DMS153 treated with DMSO at 0.1 percent for 48 hours (cell line): ENCODE results near the gene MED25.
A peak's percentile ranks its signal among the peaks of the same experiment; 100 is the strongest.

Experiments
- DNase-seq: peaks from one replicate; lab custom pipeline; 2025; ENCODE audit not compliant: unreplicated experiment; lab: John Stamatoyannopoulos, UW

Gene MED25

DNA sequence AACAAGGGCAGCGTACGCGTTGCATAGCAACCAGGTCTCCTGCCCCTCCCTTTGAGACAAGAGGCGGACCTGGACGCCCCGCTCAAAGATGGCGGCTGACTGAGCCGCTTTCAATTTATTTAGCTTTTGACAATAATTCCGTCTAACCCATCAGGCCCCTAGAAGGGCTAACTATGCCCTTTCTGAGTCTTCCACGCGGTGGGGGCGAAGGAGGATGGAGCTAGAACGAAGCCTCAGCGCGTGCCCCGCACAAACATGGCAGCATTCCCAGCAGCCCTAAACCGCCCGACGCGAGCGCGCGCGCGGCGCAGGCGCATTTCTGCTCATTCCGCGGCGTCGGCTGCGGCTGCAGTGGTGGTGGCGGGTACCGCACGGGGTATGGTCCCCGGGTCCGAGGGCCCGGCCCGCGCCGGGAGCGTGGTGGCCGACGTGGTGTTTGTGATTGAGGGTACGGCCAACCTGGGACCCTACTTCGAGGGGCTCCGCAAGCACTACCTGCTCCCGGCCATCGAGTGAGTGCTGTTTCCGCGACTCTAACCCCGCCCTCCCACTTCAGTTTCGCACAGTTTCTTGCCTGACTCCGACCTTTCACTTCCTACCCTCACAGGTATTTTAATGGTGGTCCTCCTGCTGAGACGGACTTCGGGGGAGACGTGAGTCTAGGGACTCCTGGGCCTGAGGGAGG, at the start of gene MED25:
MED25 (plus strand) TSS at position 326 of the 685 bp plus-strand sequence; CDS start at position 379, 53 bp downstream.
- peak; percentile 77 for DNase-seq

DNA sequence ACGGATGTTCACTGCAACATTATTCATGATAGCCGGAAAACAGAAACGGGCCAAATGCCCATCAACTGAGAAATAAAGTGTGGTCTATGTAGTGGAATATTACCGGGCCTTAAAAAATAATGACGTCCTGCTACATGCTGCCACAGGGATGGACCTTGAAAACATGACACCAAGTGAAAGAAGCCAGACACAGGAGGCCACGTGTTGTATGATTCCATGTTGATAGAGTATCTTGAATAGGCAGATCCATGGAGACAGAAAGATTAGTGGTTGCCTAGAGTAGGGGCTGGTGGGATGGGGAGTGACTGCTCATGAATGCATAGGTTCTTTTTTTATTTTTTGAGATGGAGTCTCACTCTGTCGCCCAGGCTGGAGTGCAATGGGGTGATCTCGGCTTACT, 47.6 kb upstream of the MED25 start:
- no peak for DNase-seq

DNA sequence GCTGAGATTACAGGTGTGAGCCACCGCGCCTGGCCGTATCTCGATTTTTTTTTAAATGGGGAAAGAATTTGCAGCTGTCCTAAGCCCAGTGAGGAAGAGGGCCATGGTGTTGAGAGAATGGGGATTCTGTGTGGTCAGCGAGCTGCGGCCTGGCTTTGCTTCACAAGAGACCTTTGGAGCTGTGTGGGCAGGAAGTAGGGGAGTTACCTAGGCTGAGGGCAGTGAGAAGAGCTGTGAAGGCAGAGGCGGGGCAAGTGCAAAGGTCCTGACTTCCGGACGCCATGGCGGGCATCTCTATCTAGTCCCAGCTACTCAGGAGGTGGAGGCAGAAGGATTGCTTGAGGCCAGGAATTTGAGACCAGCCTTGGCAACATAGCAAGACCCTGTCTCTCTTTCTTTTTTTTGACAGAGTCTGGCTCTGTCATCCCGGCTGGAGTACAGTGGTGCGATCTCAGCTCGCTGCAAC, 46.4 kb upstream of the MED25 start:
- DNase-seq, result no peak

DNA sequence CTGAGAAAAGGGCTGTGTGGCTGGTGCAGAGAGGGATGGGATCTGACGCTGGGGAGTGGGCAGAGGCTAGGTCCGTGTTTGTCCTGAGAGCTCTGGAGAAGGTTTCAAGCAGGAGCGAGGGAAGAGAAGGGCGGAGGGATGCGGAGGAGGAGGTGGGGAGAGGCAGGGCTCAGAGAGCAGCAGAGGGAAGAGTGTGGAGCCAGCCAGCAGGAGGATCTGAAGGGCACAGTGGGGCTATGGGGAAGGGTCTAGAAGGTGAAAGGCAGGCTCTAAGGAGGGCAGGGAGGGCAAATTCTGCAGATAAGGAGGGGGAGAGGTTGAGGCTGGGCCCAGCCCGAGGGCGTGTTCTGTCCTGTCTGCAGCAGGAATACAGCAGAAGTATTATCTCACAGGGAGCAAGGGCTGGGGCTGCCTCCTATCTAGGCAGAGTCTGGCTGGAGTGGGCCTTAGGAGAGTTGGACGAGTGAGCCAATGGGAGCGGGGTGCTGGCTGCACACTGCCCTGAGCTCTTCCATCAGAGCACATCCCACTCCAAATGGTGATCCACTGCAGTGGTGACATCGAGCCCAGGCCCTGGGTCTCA, 45.1 kb upstream of the MED25 start:
- DNase-seq, result no peak

DNA sequence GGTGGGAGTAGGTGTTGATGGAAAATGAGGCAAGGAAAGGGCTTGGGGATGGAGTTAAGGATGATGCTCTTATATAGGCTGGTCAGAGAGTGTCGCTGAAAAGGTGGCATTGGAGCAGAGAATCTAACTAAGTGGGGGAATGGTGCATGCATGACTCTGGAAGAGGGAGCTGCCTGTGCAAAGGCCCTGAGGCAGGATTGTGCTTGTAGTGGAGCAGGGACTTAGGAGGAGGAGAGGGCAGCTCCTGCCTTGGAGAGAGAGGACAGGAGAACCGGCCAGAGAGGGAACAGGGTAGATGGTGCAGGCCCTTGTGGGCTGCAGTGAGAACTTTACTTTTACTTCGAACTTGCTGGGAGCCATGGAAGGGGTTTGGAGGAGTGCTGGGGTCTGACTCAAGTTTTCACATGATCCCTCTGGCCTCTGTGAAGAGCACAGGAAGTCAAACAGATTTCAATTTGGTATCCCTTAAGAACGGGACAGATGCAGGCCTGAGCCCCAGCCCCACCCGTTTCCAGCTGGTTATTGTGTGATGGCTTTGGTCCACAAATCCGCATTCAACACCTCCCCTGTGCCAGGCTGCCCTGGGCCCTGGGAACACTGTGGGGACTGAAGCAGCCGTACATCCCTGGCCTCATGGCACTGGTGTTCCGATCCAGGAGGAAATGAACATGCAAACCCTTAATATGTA, 44.3 kb upstream of the MED25 start:
- DNase-seq, result no peak

DNA sequence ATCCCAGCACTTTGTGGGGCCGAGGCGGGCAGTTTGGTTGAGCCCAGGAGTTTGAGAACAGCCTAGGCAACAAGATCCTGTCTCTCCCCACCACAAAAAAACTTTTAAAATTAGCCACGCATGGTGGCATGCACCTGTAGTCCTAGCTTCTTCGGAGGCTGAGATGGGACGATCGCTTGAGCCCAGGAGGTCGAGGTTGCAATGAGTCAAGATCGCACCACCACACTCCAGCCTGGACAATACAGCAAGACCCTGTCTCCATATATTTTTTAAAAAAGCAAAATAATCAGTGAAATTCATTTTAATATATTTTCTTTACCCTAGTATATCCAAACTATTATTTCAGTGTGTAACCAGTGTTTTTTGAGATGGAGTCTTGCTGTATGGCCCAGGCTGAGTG, 43.1 kb upstream of the MED25 start:
- DNase-seq, result no peak

DNA sequence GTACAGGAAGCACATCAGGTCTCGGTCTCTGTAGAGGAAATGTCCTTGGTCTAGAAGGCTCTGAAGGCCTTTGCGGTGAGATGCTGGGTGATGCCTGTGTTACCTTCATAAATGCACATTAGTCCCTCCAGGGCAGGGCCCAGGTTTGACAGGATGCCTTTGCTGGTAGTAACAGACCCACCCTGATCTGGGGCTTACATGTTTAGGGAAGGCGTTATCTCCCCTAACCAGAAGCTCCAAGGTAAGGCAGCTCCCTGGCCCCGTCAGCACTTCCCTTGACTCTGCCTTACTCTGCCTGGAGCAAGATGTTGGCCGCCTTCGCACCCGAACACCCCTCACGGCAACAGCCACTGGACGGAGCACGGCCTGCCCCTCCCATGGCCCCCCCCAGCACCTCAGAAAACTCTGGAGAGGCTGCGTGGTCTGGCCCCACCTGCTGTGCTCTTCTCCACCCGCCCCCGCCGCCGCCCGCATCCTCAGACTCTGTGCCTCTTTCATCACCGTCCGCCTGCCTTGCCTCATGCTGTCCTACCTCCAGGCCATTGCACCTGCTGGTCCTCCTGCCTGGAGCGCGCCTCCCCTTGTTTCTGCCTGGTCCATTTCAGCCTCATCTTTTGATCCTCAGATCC, 42.2 kb upstream of the MED25 start:
- DNase-seq, result no peak

DNA sequence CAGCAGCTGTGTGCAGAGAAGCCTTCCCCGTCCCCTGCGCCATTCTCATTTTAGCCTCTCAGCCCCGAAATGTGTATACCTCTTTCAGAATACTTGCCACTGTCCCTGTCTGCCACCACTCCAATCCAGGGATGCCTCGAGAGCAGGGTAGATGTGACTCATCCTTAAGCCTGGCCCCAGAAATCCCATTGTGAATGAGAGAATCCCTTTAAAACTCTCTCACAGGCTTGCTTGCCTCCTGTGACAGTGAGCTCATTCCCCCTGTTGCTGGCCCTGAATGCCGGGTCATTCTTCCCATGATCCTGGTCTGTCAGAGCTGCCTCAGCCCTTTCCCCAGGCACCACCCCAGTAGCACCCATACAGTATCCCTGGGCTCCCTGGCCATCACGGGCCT, 41.7 kb upstream of the MED25 start:
- DNase-seq, result no peak

DNA sequence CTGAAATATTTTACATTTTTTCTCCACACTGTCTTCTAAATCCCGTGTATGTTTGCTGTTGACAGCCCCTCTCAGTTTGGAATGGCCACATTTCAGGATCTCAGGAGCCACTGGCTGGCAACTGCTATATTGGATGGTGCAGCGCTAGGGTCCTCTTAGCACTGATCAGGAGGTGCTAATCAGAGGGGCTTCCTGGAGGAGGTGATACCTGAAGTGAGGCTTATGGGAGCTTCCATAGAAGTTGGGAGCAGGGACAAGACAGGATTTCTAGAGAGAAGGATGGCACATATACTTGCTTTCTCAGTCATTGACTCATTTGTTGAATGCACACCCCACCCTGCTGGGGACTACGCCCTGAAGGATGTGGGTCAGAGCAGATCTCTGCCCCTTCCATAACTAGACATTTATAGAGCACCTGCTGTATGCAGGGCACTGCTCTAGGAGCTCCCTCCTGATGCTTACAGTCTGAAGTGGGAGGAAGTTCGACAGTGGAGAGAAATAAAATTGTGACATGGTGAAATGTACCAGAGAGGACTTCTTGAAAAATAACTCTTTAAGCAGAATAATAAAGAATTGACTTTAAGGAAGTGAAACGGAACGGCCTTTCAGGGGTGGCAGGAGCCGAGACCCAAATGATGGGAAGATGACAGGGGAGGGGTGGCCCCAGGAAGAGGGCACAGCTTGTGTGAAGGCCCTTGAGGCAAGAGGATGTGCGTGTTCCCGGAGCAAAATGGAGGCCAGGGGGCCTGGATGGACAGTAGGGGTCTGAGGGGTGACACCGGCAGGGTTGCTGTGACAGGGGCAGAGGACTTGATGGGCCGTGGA, 38.1 kb upstream of the MED25 start:
- no peak for DNase-seq

DNA sequence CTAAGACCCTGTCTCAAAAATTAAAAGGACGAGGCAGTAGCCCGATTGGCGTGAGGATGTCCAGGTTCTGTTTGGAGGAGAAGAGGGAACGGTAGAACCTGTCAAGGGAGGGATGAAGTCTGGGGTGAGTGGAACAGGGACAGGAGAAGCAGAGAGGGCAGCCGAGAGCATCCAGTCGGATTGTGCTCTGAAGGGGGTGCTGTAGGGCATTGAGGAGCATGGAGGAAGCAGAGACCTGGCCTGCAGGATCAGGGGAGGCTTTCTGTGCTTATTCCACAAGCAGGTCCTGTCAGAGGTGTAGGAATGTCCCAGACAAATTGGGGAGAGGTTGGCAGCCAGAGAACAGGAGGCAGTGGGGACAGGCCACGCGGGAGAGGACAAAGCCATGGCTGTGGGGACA, 37.2 kb upstream of the MED25 start:
- DNase-seq, result no peak

DNA sequence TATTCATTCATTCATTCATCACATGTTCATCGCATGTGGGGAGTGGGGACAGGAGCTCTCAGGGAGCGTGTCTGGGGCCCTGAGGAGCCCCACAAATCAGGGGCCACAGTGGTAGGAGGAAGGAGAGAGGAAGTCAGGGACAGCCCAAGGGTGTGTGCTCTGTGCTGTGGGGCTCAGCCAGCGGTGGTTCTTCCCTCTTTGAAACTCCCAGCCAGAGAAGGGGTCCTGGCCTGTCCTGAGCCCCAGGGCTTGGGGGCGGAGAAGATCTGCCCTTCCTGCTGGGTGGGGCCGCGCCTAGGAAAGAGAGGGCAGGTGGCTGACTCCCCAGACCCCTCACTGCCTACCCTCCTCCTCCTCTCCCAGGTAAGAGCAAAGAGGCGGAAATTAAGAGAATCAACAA, 36.7 kb upstream of the MED25 start:
- DNase-seq, result no peak

DNA sequence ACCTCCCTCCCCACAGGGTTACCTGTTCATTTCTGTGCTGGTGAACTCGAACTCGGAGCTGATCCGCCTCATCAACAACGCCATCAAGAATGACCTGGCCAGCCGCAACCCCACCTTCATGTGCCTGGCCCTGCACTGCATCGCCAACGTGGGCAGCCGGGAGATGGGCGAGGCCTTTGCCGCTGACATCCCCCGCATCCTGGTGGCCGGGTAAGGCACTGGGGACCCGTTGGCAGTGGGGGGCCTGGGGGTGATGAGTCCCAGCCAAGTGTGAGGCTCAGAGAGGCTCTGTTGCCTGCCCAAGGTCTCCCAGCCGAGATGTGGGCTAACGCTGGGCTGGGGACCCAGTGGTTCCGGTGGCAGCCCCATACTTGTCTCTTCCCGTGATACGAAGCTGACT, 35.6 kb upstream of the MED25 start:
- no peak for DNase-seq

DNA sequence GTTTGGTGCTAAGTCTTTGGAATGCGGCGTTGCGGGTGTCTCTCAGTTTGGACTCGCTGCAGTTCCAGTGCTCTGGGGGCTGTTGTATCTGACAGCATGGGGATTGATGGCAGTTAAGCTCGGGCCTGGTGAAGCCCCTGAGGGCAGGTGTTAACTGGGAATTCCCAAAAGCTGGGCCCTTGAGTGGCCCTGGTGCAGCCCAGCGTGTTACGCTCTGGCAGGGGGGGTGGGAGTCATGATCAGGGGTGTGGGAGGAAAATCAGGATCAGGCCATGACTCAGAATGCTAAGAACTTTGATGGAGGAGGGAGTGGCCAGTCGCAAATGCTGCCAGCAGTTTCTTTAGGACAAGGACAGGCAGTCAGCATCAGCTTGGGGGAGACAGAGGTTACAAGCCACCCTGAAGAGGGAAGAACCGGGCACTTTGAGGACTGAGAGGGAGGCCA, 31.7 kb upstream of the MED25 start:
- DNase-seq, result no peak

DNA sequence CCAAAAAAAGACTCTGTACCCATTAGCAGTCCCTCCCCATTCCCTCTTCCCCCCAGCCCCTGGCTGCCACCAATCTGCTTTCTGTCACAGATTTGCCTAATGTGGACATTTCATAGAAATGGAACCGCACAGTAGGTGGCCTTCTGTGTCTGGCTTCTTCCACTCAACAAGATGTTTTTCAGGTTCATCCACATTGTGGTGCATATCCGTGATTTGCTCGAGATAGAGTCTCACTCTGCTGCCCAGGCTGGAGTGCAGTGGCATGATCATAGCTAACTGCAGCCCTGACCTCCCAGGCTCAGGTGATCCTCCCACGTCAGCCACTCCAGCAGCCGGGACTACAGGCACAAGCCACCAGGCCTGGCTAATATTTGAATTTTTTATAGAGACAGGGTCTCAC, 30.3 kb upstream of the MED25 start:
- DNase-seq, result no peak

DNA sequence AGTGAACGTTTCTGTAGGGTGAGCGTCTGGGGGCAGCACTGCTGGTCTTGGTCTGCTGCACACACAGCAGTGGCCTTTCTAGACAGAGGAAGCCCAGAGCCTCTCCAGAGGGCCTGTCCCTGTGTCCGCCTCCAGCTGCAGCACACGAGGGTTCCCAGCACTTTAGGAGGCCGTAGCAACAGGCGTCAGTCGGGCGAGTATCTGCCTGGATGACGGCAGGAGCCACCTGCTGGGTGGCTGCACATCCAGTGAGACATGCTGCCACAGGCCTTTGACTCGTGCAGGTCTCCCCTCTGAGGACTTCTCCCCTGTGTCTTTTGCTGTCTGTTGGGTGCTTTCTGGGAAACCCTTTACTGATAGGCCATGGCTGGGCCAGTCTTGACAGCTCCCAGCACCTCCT, 29.2 kb upstream of the MED25 start:
- no peak for DNase-seq

DNA sequence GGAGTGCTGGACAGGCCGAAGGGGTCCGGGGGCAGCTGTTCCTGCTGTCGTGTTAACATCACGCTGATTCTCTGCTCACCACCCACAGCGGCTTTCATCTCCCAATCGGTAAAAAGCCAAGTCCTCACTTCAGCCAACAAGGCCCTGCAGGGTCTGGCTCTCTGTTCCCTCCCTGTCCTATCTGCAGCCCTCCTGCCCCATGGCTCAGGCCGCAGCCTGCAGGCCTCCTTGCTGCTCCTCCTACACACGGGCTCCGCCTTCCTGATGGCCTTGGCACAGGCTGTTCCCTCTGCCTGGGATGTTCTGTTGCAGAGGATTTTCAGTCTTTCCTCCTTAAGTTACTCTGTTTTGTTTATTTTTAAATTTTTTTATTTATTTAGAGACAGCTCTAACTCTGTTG, 27.2 kb upstream of the MED25 start:
- DNase-seq, result no peak

DNA sequence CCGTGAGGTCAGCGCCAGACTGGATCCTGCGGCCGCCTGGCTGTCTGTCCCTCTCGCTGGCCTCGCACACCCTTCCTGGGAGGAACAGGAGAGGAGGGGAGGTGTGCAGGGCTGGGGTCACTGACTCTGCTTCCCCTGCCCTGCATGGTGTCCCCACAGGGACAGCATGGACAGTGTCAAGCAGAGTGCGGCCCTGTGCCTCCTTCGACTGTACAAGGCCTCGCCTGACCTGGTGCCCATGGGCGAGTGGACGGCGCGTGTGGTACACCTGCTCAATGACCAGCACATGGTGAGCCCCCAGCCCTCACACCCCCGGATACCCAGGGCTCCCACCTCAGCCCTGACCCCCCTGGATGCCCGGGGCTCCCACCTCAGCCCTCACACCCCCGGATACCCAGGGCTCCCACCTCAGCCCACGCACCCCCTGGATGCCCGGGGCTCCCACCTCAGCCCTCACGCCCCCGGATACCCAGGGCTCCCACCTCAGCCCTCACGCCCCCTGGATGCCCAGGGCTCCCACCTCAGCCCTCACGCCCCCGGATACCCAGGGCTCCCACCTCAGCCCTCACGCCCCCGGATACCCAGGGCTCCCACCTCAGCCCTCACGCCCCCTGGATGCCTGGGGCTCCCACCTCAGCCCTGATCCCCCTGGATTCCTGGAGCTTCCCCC, 26.2 kb upstream of the MED25 start:
- no peak for DNase-seq

DNA sequence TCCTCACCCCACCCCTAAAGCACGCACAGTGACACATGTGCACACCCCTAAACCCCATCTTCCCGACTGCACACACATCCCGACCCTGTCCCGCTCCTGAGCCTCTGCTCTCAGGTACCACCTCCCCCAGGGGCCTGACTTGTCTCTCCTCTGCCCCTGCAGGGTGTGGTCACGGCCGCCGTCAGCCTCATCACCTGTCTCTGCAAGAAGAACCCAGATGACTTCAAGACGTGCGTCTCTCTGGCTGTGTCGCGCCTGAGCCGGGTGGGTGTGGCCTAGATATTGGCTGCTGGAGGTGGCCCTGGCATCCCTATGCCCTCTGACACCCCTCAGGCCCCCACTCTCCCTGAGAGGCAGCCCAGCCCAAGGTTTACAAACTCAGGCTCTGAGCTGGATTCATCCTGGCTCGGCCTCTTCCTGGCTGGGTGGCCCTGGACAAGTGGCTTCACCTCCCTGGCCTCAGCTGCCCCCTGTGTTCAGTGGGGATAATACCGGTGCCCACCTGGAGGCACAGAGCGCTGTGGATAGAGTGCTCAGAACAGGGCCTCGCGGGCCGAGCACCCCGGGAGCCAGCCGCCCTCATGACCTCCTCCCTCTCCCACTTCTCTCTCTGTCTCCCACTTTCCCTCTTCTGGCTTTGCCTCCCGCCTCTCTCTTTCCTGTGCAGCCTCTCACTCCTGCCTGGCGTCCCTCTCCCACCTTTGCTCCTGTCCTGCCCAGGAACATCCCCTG, 25.1 kb upstream of the MED25 start:
- DNase-seq, result no peak

DNA sequence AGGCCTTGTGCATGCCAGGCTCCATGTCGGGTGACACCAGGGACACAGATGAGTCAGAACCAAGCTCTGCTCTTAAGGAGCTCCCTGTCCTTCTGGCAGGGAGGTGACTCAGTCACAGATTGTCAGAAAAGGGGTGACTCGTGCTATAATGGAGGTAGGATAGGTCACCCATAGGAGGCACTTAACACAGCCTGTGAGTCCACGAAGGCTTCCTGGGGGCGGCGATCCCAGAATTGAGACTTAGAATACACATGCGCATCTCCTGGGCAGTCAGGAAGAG, 24.6 kb upstream of the MED25 start:
- DNase-seq, result no peak

DNA sequence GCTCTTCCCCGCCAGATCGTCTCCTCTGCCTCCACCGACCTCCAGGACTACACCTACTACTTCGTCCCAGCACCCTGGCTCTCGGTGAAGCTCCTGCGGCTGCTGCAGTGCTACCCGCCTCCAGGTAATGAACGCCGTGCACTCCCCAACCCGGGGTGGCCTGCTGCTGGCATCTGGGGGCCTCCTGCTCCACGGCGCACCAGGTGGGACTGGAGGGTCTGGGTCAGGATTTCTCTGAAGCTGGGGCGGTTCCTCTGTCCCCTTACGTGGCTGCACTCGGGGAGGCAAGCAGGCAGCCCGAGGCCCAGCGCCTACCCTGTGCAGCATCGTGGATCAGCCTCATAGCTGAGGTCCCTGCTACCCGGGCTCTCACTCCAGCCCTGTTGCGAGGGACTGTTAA, 22.5 kb upstream of the MED25 start:
- no peak for DNase-seq
